Mucosa of rectum (tissue), 2 donors: ENCODE results near the gene SPRR2B.
"Not testable (repeated sequence)": the region's sequence is repeated elsewhere in the genome, so short reads cannot be mapped to it uniquely, and the experiment has no call there.

ENCODE experiments used
- H3K27ac ChIP-seq, 2 donors: one replicate each; pipeline ENCODE4 v1.7.0; 2013; ENCODE audit warnings: inconsistent platforms in 2 of 2, low read depth in 2 of 2, low read length in 2 of 2
- H3K27me3 ChIP-seq, 2 donors: one replicate each; pipeline ENCODE4 v1.7.0; 2013; ENCODE audit warnings: low read length in 2 of 2; ENCODE audit not compliant: control insufficient read depth in 2 of 2, insufficient read depth in 2 of 2
- H3K36me3 ChIP-seq, 2 donors: one replicate each; pipeline ENCODE4 v1.7.0; 2013; ENCODE audit warnings: low read length in 2 of 2; ENCODE audit not compliant: control insufficient read depth in 2 of 2, insufficient read depth in 2 of 2
- H3K4me1 ChIP-seq, 2 donors: one replicate each; pipeline ENCODE4 v1.7.0; 2013; ENCODE audit warnings: low read length in 2 of 2, mild to moderate bottlenecking in 1 of 2; ENCODE audit not compliant: control insufficient read depth in 2 of 2, insufficient read depth in 2 of 2
- H3K4me3 ChIP-seq, 2 donors: one replicate each; pipeline ENCODE4 v1.7.0; 2013; ENCODE audit warnings: low read length in 2 of 2
- H3K9ac ChIP-seq, 2 donors: one replicate each; pipeline ENCODE4 v1.7.0; 2013; ENCODE audit warnings: low read length in 2 of 2, low read depth in 1 of 2, mild to moderate bottlenecking in 1 of 2
- H3K9me3 ChIP-seq, 2 donors: one replicate each; pipeline ENCODE4 v1.7.0; 2013; ENCODE audit warnings: low read length in 2 of 2; ENCODE audit not compliant: control insufficient read depth in 2 of 2
- donor health status: healthy.
- donor health status: Normal muscosa, but diverticular disease.

Gene SPRR2B

GRCh38 chr1:153040950-153041631, 30.3 kb downstream of the SPRR2B start, which contains the start of gene SPRR2D:
Gene SPRR2D (minus strand): TSS chr1:153041120. CDS start chr1:153040346, 774 bp downstream.
- no peaks in the 10 kb centered on the region for H3K27me3 ChIP-seq
- no peak within 1 kb of the TSS for H3K27ac ChIP-seq
- H3K4me1 ChIP-seq = no peaks in the 10 kb centered on the region
- no peaks in the 10 kb centered on the region for H3K9me3 ChIP-seq
- H3K36me3 ChIP-seq = no peaks in the 10 kb centered on the region
- H3K4me3 ChIP-seq = no peak within 1 kb of the TSS
- H3K9ac ChIP-seq = no peak within 1 kb of the TSS

- Histone ChIP-seq H3K27ac (no peak overlapping the region), H3K4me1 (no peaks in the 10 kb centered on the region), H3K27me3 (no peaks in the 10 kb centered on the region), H3K36me3 (no peaks in the 10 kb centered on the region), H3K9ac (no peak overlapping the region), H3K4me3 (no peak overlapping the region), H3K9me3 (no peaks in the 10 kb centered on the region)
Observed at GRCh38 chr1:153035211-153035610, 36.2 kb downstream of the SPRR2B start.

- no peak overlapping the region for H3K9ac ChIP-seq
- H3K4me3 ChIP-seq = no peak overlapping the region
- no peaks in the 10 kb centered on the region for H3K27me3 ChIP-seq
- no peaks in the 10 kb centered on the region for H3K4me1 ChIP-seq
- H3K36me3 ChIP-seq = no peaks in the 10 kb centered on the region
- H3K27ac ChIP-seq = no peak overlapping the region
- H3K9me3 ChIP-seq = no peaks in the 10 kb centered on the region
Observed at GRCh38 chr1:153032677-153033308, 38.6 kb downstream of the SPRR2B start.

- Histone ChIP-seq H3K36me3 (no peaks in the 10 kb centered on the region), H3K9ac (no peak overlapping the region), H3K27me3 (no peaks in the 10 kb centered on the region), H3K9me3 (no peaks in the 10 kb centered on the region), H3K4me3 (no peak overlapping the region), H3K4me1 (no peaks in the 10 kb centered on the region), H3K27ac (no peak overlapping the region)
Observed at GRCh38 chr1:153032073-153032472, 39.3 kb downstream of the SPRR2B start.

- Histone ChIP-seq H3K36me3 (no peaks in the 10 kb centered on the region), H3K27ac (no peak within 1 kb of the TSS), H3K9me3 (no peaks in the 10 kb centered on the region)
Observed at GRCh38 chr1:153030895-153031294, 40.5 kb downstream of the SPRR2B start, which contains the start of gene SPRR1B. Gene SPRR1B (plus strand): TSS chr1:153031203. CDS start chr1:153032346, 1,143 bp downstream.

GRCh38 chr1:153028766-153029165, 42.6 kb downstream of the SPRR2B start:
- H3K27ac ChIP-seq = no peak overlapping the region
- H3K9me3 ChIP-seq = no peaks in the 10 kb centered on the region
- no peak overlapping the region for H3K9ac ChIP-seq
- no peaks in the 10 kb centered on the region for H3K36me3 ChIP-seq
- no peak overlapping the region for H3K4me3 ChIP-seq
- no peaks in the 10 kb centered on the region for H3K27me3 ChIP-seq
- H3K4me1 ChIP-seq = no peaks in the 10 kb centered on the region

More at GRCh38 chr1:153030895-153031294, 40.5 kb downstream of the SPRR2B start, which contains the start of gene SPRR1B:
- Histone ChIP-seq H3K4me3 (no peak within 1 kb of the TSS), H3K27me3 (no peaks in the 10 kb centered on the region), H3K4me1 (no peaks in the 10 kb centered on the region), H3K9ac (no peak within 1 kb of the TSS)

GRCh38 chr1:153025797-153026196, 45.6 kb downstream of the SPRR2B start:
- Histone ChIP-seq H3K27me3 (no peaks in the 10 kb centered on the region), H3K9ac (no peak overlapping the region), H3K27ac (no peak overlapping the region), H3K36me3 (no peaks in the 10 kb centered on the region), H3K4me3 (no peak overlapping the region), H3K4me1 (no peaks in the 10 kb centered on the region), H3K9me3 (no peaks in the 10 kb centered on the region)

- Histone ChIP-seq H3K27me3 (no peaks in the 10 kb centered on the region), H3K36me3 (no peaks in the 10 kb centered on the region), H3K4me1 (no peaks in the 10 kb centered on the region), H3K27ac (no peak overlapping the region), H3K4me3 (no peak overlapping the region), H3K9ac (no peak overlapping the region), H3K9me3 (no peaks in the 10 kb centered on the region)
Observed at GRCh38 chr1:153024413-153024812, 47.0 kb downstream of the SPRR2B start.

GRCh38 chr1:153023109-153023508, 48.3 kb downstream of the SPRR2B start:
- H3K9me3 ChIP-seq = no peaks in the 10 kb centered on the region
- H3K36me3 ChIP-seq = no peaks in the 10 kb centered on the region
- H3K4me3 ChIP-seq = no peak overlapping the region
- H3K27me3 ChIP-seq = no peaks in the 10 kb centered on the region
- H3K9ac ChIP-seq = no peak overlapping the region
- H3K27ac ChIP-seq = no peak overlapping the region
- no peaks in the 10 kb centered on the region for H3K4me1 ChIP-seq

GRCh38 chr1:153022340-153022739, 49.1 kb downstream of the SPRR2B start:
- H3K4me1 ChIP-seq, H3K27me3 ChIP-seq, H3K36me3 ChIP-seq, H3K27ac ChIP-seq, H3K4me3 ChIP-seq, H3K9me3 ChIP-seq, H3K9ac ChIP-seq: not testable (repeated sequence)
